Immature natural killer cell (primary cell): Measurements from ENCODE around the gene ZNF556. TPM values are rescaled to one million over a fixed set of nuclear protein-coding genes. Genes with fewer than 3 reads are reported as not detected.

Source experiments
- polyA plus RNA-seq, 3 donors: library from polyadenylated mRNA; unstranded; fragments of 300-500 nt; fragmentation: Illumina TruSeq; gene quantifications; one replicate each; pipeline ENCODE4 v1.2.3, GENCODE V29; 2021

Gene ZNF556
- polyA plus RNA-seq, 3 donors from 2014 or later: not detected

Other genes with a start within 250 kb of the ZNF556 start
- gene GNG7, start 164.6 kb upstream of the ZNF556 start, polyA plus RNA-seq: under 1 TPM; 0.22 to 0.84 (median 0.33) TPM
- gene DIRAS1, start 146.0 kb upstream of the ZNF556 start, polyA plus RNA-seq: not detected
- gene SLC39A3, start 127.3 kb upstream of the ZNF556 start, polyA plus RNA-seq: 10 to 100 TPM; 43.8 to 63.7 (median 46.8) TPM
- gene SGTA, start 84.1 kb upstream of the ZNF556 start, polyA plus RNA-seq: 10 to 100 TPM; 32.1 to 47.6 (median 34.3) TPM
- 10 to 100 TPM; 20.0 to 39.9 (median 31.6) TPM for gene THOP1, start 81.8 kb upstream of the ZNF556 start, polyA plus RNA-seq
- 1 to 10 TPM in 1 of 3 donors, under 1 TPM in 1, not detected in 1; 0.87 to 4.1 TPM for gene ZNF554, start 47.5 kb upstream of the ZNF556 start, polyA plus RNA-seq
- gene ZNF555, start 25.9 kb upstream of the ZNF556 start, polyA plus RNA-seq: 1 to 10 TPM; 3.2 to 7.1 (median 3.8) TPM
- 1 to 10 TPM; 3.4 to 8.5 (median 3.7) TPM for gene ZNF57, start 33.6 kb downstream of the ZNF556 start, polyA plus RNA-seq
- gene ZNF77, start 77.6 kb downstream of the ZNF556 start, polyA plus RNA-seq: 1 to 10 TPM in 2 of 3 donors, not detected in 1; 1.1 to 2.1 TPM
- gene TLE6, start 110.2 kb downstream of the ZNF556 start, polyA plus RNA-seq: 1 to 10 TPM in 2 of 3 donors, under 1 TPM in 1; 0.34 to 2.3 (median 1.8) TPM
- 1 to 10 TPM; 1.2 to 2.4 (median 1.3) TPM for gene TLE2, start 161.9 kb downstream of the ZNF556 start, polyA plus RNA-seq
- 100 to 1,000 TPM; 382 to 635 (median 466) TPM for gene TLE5, start 195.2 kb downstream of the ZNF556 start, polyA plus RNA-seq
- gene GNA11, start 227.0 kb downstream of the ZNF556 start, polyA plus RNA-seq: under 1 TPM in 1 of 3 donors, not detected in 2; 0.09 TPM